ENCODE results near the gene PBXIP1. TPM values are rescaled to one million over a fixed set of nuclear protein-coding genes. Genes with fewer than 3 reads are reported as not detected.

The PBXIP1 gene
- total and polyA plus RNA-seq, 2 of the 13 experiments (the other 11 are each of a cell fraction or from before 2014, with no cell fraction given) = 16.3 to 31.9 TPM

- TF ChIP-seq GABPB1 (CRISPR knock-in tag; IDR thresholded peaks at IDR 0.05) (no peak), HBP1 (CRISPR knock-in tag; IDR thresholded peaks at IDR 0.05; ENCODE audit: low read depth) (0 out of 2 replicates have a peak, but pooled peaks have one; percentile 21), RNF219 (CRISPR knock-in tag; IDR thresholded peaks at IDR 0.05) (no peak), ZMYM3 (CRISPR knock-in tag; IDR thresholded peaks at IDR 0.05) (peak; percentile 13; the same call in 1 of the 2 replicates), ZNF264 (CRISPR knock-in tag; IDR thresholded peaks at IDR 0.05) (no peak), HMG20A (CRISPR knock-in tag; IDR thresholded peaks at IDR 0.05; ENCODE audit: borderline replicate concordance) (no peak), RFXAP (CRISPR knock-in tag; IDR thresholded peaks at IDR 0.05; ENCODE audit: borderline replicate concordance) (0 out of 2 replicates have a peak, but pooled peaks have one; percentile 23), SIX1 (CRISPR knock-in tag; IDR thresholded peaks at IDR 0.05; ENCODE audit: borderline replicate concordance) (no peak), ZC3H13 (CRISPR knock-in tag; IDR thresholded peaks at IDR 0.05) (0 out of 2 replicates have a peak, but pooled peaks have one; percentile 38), ZBTB21 (CRISPR knock-in tag; IDR thresholded peaks at IDR 0.05) (0 out of 2 replicates have a peak, but pooled peaks have one; percentile 22), ZBTB10 (CRISPR knock-in tag; IDR thresholded peaks at IDR 0.05; ENCODE audit: borderline replicate concordance) (no peak), EED (CRISPR knock-in tag; IDR thresholded peaks at IDR 0.05) (no peak), TEAD3 (CRISPR knock-in tag; optimal IDR thresholded peaks at IDR 0.05; ENCODE audit: borderline replicate concordance) (no peak), NONO (IDR thresholded peaks at IDR 0.05) (no peak), NONO (CRISPR knock-in tag; conservative IDR thresholded peaks at IDR 0.05) (peak; percentile 45; the same call in 1 of the 2 replicates), POGZ (CRISPR knock-in tag; IDR thresholded peaks at IDR 0.05) (no peak)
These were observed 17.1 kb downstream of the PBXIP1 start (continued) for GRCh38 chr1:154938604-154939399.
